ENCODE measurements around the gene SORBS2.

DNA sequence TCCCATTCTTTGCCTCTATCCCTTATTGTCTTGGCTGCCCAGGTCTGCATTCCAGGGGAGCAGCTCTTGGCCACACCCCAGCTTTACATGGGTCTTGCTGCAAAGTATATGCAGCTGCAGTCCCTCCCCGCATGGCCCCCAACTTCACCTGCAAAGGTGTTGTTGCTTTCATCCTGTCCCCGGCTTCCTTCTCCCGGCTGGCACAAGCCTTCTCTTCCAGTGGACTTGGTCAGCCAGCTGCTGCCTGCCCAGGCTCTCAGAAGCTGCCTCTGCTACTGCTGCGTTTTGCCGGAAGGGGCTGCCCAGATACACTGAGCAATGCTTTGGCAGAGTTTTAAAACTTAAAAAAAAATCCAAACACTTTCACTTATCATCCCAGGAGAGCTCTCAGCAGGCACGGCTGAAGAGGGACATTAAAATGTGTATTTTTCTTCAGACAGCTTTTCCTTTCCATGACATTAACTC lies 155.5 kb downstream of the SORBS2 start:
- TF ChIP-seq, protein P1, sequence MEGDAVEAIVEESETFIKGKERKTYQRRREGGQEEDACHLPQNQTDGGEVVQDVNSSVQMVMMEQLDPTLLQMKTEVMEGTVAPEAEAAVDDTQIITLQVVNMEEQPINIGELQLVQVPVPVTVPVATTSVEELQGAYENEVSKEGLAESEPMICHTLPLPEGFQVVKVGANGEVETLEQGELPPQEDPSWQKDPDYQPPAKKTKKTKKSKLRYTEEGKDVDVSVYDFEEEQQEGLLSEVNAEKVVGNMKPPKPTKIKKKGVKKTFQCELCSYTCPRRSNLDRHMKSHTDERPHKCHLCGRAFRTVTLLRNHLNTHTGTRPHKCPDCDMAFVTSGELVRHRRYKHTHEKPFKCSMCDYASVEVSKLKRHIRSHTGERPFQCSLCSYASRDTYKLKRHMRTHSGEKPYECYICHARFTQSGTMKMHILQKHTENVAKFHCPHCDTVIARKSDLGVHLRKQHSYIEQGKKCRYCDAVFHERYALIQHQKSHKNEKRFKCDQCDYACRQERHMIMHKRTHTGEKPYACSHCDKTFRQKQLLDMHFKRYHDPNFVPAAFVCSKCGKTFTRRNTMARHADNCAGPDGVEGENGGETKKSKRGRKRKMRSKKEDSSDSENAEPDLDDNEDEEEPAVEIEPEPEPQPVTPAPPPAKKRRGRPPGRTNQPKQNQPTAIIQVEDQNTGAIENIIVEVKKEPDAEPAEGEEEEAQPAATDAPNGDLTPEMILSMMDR (IDR thresholded peaks at IDR 0.05) = peak; percentile 23 to 33
- TF ChIP-seq POLR2A (IDR thresholded peaks at IDR 0.05) = no peak

Measured in suprapubic skin (tissue), 3 donors.